Measurements from ENCODE around the gene TRAF1.
A peak's percentile ranks its signal among the peaks of the same experiment; 100 is the strongest.

The TRAF1 gene

GRCh38 chr9:120927269-120928014 is 846 bp upstream of the TRAF1 start:
- in situ Hi-C loops (cut with HindIII; ENCODE audit: low pct_ligation_motif_present, low pct_unique_long_range_greater_than_20kb, low sequenced_read_pairs) = no loop called here
- no peak for DNase-seq

- DNase-seq = peak; percentile 62
- in situ Hi-C loops (cut with HindIII; ENCODE audit: low pct_ligation_motif_present, low pct_unique_long_range_greater_than_20kb, low sequenced_read_pairs) = no loop called here
Observed at GRCh38 chr9:120925535-120926396, 830 bp downstream of the TRAF1 start.

GRCh38 chr9:120924698-120925534 is 1.7 kb downstream of the TRAF1 start:
- in situ Hi-C loops (cut with HindIII; ENCODE audit: low pct_ligation_motif_present, low pct_unique_long_range_greater_than_20kb, low sequenced_read_pairs) = no loop called here
- DNase-seq = no peak

GRCh38 chr9:120923620-120924328 is 2.8 kb downstream of the TRAF1 start:
- DNase-seq = no peak
- in situ Hi-C loops (cut with HindIII; ENCODE audit: low pct_ligation_motif_present, low pct_unique_long_range_greater_than_20kb, low sequenced_read_pairs) = no loop called here

GRCh38 chr9:120922404-120923195 is 4.0 kb downstream of the TRAF1 start:
- DNase-seq = no peak
- in situ Hi-C loops (cut with HindIII; ENCODE audit: low pct_ligation_motif_present, low pct_unique_long_range_greater_than_20kb, low sequenced_read_pairs) = no loop called here

- no peak for DNase-seq
- in situ Hi-C loops (cut with HindIII; ENCODE audit: low pct_ligation_motif_present, low pct_unique_long_range_greater_than_20kb, low sequenced_read_pairs) = no loop called here
Observed at GRCh38 chr9:120921661-120922181, 4.9 kb downstream of the TRAF1 start.

GRCh38 chr9:120920806-120921178 is 5.8 kb downstream of the TRAF1 start:
- in situ Hi-C loops (cut with HindIII; ENCODE audit: low pct_ligation_motif_present, low pct_unique_long_range_greater_than_20kb, low sequenced_read_pairs) = no loop called here
- no peak for DNase-seq

- in situ Hi-C loops (cut with HindIII; ENCODE audit: low pct_ligation_motif_present, low pct_unique_long_range_greater_than_20kb, low sequenced_read_pairs) = no loop called here
- no peak for DNase-seq
Observed at GRCh38 chr9:120919843-120920805, 6.5 kb downstream of the TRAF1 start.

- in situ Hi-C loops (cut with HindIII; ENCODE audit: low pct_ligation_motif_present, low pct_unique_long_range_greater_than_20kb, low sequenced_read_pairs) = no loop called here
- DNase-seq = no peak
Observed at GRCh38 chr9:120918931-120919842, 7.4 kb downstream of the TRAF1 start.

GRCh38 chr9:120917929-120918762 is 8.4 kb downstream of the TRAF1 start:
- in situ Hi-C loops (cut with HindIII; ENCODE audit: low pct_ligation_motif_present, low pct_unique_long_range_greater_than_20kb, low sequenced_read_pairs) = no loop called here
- DNase-seq = no peak

GRCh38 chr9:120916991-120917880 is 9.4 kb downstream of the TRAF1 start:
- in situ Hi-C loops (cut with HindIII; ENCODE audit: low pct_ligation_motif_present, low pct_unique_long_range_greater_than_20kb, low sequenced_read_pairs) = no loop called here
- DNase-seq = no peak

- no peak for DNase-seq
- in situ Hi-C loops (cut with HindIII; ENCODE audit: low pct_ligation_motif_present, low pct_unique_long_range_greater_than_20kb, low sequenced_read_pairs) = no loop called here
Observed at GRCh38 chr9:120916588-120916987, 10.0 kb downstream of the TRAF1 start.

- DNase-seq = no peak
- in situ Hi-C loops (cut with HindIII; ENCODE audit: low pct_ligation_motif_present, low pct_unique_long_range_greater_than_20kb, low sequenced_read_pairs) = no loop called here
Observed at GRCh38 chr9:120915854-120916470, 10.6 kb downstream of the TRAF1 start.
